HEK293 (cell line): ENCODE measurements around the gene CTBP2.

Source experiments
- CTCF ChIA-PET: fragments of 350-600 bp; formaldehyde crosslinking; extraction: SDS; loops from one replicate; lab custom pipeline; 2021; ENCODE audit warnings: antibody characterized with exemption; lab: Yijun Ruan, JAX
- POLR2A ChIA-PET: fragments of 300-600 bp; formaldehyde crosslinking; extraction: SDS; loops from one replicate; lab custom pipeline; 2020; ENCODE audit warnings: antibody characterized with exemption, inconsistent platforms; lab: Yijun Ruan, JAX
- H3K27ac ChIP-seq: fragments of 200-500 bp; sonication (Bioruptor generic); 2 replicates; pipeline ENCODE4 v1.5.1; 2014; ENCODE audit warnings: low read depth, low read length, control low read depth, inconsistent platforms; ENCODE audit errors: extremely low read depth
- H3K36me3 ChIP-seq, 2 experiments: fragments of 200-500 bp in 1 of 2; sonication (Bioruptor generic) in 1 of 2; 1 replicate in 1 of 2; 2 replicates in 1 of 2; pipeline ENCODE4 v1.5.1; 2014 to 2017; ENCODE audit warnings: inconsistent platforms in 2 of 2, low read length in 2 of 2; ENCODE audit not compliant: control insufficient read depth in 2 of 2, insufficient read depth in 1 of 2
- H3K4me1 ChIP-seq: fragments of 200-500 bp; sonication (Bioruptor generic); 2 replicates; pipeline ENCODE4 v1.5.1; 2014; ENCODE audit warnings: mild to moderate bottlenecking, low read length, inconsistent platforms; ENCODE audit not compliant: control insufficient read depth, insufficient read depth
- H3K4me3 ChIP-seq: 2 replicates; pipeline ENCODE4 v1.5.1; 2011; ENCODE audit warnings: low read depth, mild to moderate bottlenecking, control low read depth, low read length, moderate library complexity
- H3K9me3 ChIP-seq: fragments of 200-500 bp; sonication (Bioruptor generic); 2 replicates; pipeline ENCODE4 v1.5.1; 2014; ENCODE audit warnings: low read depth, low read length, inconsistent platforms; ENCODE audit not compliant: control insufficient read depth, insufficient read depth
- BCL11B ChIP-seq: fragments of 450-650 bp; formaldehyde crosslinking; IDR thresholded peaks from 2 replicates; pipeline ENCODE4 v1.5.1; 2016; ENCODE audit warnings: low read depth, missing biosample characterization, missing genetic modification characterization
- GLI2 ChIP-seq: fragments of 450-650 bp; formaldehyde crosslinking; IDR thresholded peaks from 2 replicates; pipeline ENCODE4; 2017; ENCODE audit warnings: missing biosample characterization, missing genetic modification characterization, low read depth, borderline replicate concordance
- IKZF3 ChIP-seq: fragments of 450-650 bp; IDR thresholded peaks from 2 replicates; pipeline ENCODE4 v1.5.0; 2018; ENCODE audit warnings: missing biosample characterization, mild to moderate bottlenecking, missing genetic modification characterization, moderate library complexity
- INSM2 ChIP-seq: fragments of 450-650 bp; formaldehyde crosslinking; IDR thresholded peaks from 2 replicates; pipeline ENCODE4 v1.5.1; 2016; ENCODE audit warnings: missing biosample characterization, missing genetic modification characterization
- KLF16 ChIP-seq: fragments of 450-650 bp; formaldehyde crosslinking; IDR thresholded peaks from 2 replicates; pipeline ENCODE4 v1.5.1; 2017; ENCODE audit warnings: missing biosample characterization, missing genetic modification characterization
- KLF8 ChIP-seq: fragments of 450-650 bp; formaldehyde crosslinking; IDR thresholded peaks from 2 replicates; pipeline ENCODE4 v1.5.1; 2016; ENCODE audit warnings: missing biosample characterization, missing genetic modification characterization
- OSR2 ChIP-seq: fragments of 450-650 bp; formaldehyde crosslinking; IDR thresholded peaks from 2 replicates; pipeline ENCODE4 v1.5.1; 2016; ENCODE audit warnings: missing biosample characterization, missing genetic modification characterization
- PRDM2 ChIP-seq: fragments of 450-650 bp; formaldehyde crosslinking; IDR thresholded peaks from 2 replicates; pipeline ENCODE4 v1.5.1; 2016; ENCODE audit warnings: missing biosample characterization, missing genetic modification characterization, borderline replicate concordance
- TRIM28 ChIP-seq: IDR thresholded peaks from 2 replicates; pipeline ENCODE4 v1.6.1; 2011; ENCODE audit warnings: low read length, control low read depth, borderline replicate concordance
- ZBTB8A ChIP-seq: fragments of 450-650 bp; formaldehyde crosslinking; IDR thresholded peaks from 2 replicates; pipeline ENCODE4 v1.5.1; 2016; ENCODE audit warnings: missing biosample characterization, missing genetic modification characterization
- ZIC2 ChIP-seq: fragments of 450-650 bp; formaldehyde crosslinking; IDR thresholded peaks from 2 replicates; pipeline ENCODE4 v1.5.1; 2016; ENCODE audit warnings: missing biosample characterization, missing genetic modification characterization
- ZNF121 ChIP-seq: fragments of 450-650 bp; formaldehyde crosslinking; IDR thresholded peaks from 2 replicates; pipeline ENCODE4 v1.5.1; 2016; ENCODE audit warnings: missing biosample characterization, missing genetic modification characterization
- ZNF140 ChIP-seq: fragments of 450-650 bp; formaldehyde crosslinking; IDR thresholded peaks from 2 replicates; pipeline ENCODE4 v1.5.1; 2016; ENCODE audit warnings: missing biosample characterization, missing genetic modification characterization
- ZNF366 ChIP-seq: fragments of 450-650 bp; formaldehyde crosslinking; conservative IDR thresholded peaks from 2 replicates; pipeline ENCODE4 v1.5.1; 2016; ENCODE audit warnings: missing biosample characterization, missing genetic modification characterization
- ZNF394 ChIP-seq: fragments of 450-650 bp; formaldehyde crosslinking; IDR thresholded peaks from 2 replicates; pipeline ENCODE4 v1.5.1; 2016; ENCODE audit warnings: missing biosample characterization, missing genetic modification characterization, mild to moderate bottlenecking, moderate library complexity, borderline replicate concordance
- ZNF558 ChIP-seq: fragments of 450-650 bp; formaldehyde crosslinking; IDR thresholded peaks from 2 replicates; pipeline ENCODE4 v1.5.1; 2016; ENCODE audit warnings: missing biosample characterization, missing genetic modification characterization
- ZNF830 ChIP-seq: fragments of 450-650 bp; IDR thresholded peaks from 2 replicates; pipeline ENCODE4 v1.5.0; 2018; ENCODE audit warnings: missing biosample characterization, missing genetic modification characterization, low read depth, mild to moderate bottlenecking, moderate library complexity
- ZNF843 ChIP-seq: fragments of 450-650 bp; formaldehyde crosslinking; IDR thresholded peaks from 2 replicates; pipeline ENCODE4 v1.5.1; 2016; ENCODE audit warnings: missing biosample characterization, missing genetic modification characterization
- TF ChIP-seq, protein P1 (sequence below): fragments of 450-650 bp; formaldehyde crosslinking; IDR thresholded peaks from 2 replicates; pipeline ENCODE4 v1.5.1; 2017; ENCODE audit warnings: missing biosample characterization, missing genetic modification characterization
- TF ChIP-seq, protein P2 (sequence below): fragments of 450-650 bp; formaldehyde crosslinking; IDR thresholded peaks from 2 replicates; pipeline ENCODE4 v1.5.1; 2016; ENCODE audit warnings: missing biosample characterization, missing genetic modification characterization

Gene CTBP2

DNA sequence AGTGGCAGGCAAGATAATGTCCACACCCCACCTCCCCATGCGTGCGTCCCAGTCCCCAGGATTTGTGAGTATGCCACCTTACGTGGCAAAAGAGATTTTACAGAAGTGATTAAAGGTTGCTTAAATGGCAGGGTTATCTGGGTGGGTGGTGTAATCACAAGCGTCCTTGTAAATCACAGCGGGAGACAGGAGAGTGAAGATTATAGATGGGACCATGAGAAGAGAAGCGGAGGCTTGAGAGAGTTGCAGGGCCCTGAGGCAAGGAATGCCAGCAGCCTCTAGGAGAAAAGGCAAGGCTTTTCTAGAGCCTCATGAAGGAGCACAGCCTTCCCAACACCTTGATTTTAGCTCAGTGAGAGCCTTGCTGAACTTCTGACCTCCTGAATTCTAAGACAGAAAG is 208.2 kb downstream of the CTBP2 start (continued):
- 0 out of 2 replicates have a peak, but pooled peaks have one; percentile 66 for TF ChIP-seq KLF16 (tag by site-specific recombination)
- no peak for TF ChIP-seq ZNF830 (tag by site-specific recombination)
- TF ChIP-seq PRDM2: no peak
- TF ChIP-seq ZNF843 (tag by site-specific recombination): peak; percentile 96
- peak; percentile 87 for TF ChIP-seq IKZF3
- 0 out of 2 replicates have a peak, but pooled peaks have one; percentile 17 for TF ChIP-seq ZNF366 (tag by site-specific recombination)
- peak; percentile 81; the same call in 1 of the 2 replicates for TF ChIP-seq OSR2 (tag by site-specific recombination)
- TF ChIP-seq TRIM28: peak; percentile 66; the same call in 1 of the 2 replicates
- peak; percentile 85 for TF ChIP-seq ZIC2 (tag by site-specific recombination)
- TF ChIP-seq, protein P1, sequence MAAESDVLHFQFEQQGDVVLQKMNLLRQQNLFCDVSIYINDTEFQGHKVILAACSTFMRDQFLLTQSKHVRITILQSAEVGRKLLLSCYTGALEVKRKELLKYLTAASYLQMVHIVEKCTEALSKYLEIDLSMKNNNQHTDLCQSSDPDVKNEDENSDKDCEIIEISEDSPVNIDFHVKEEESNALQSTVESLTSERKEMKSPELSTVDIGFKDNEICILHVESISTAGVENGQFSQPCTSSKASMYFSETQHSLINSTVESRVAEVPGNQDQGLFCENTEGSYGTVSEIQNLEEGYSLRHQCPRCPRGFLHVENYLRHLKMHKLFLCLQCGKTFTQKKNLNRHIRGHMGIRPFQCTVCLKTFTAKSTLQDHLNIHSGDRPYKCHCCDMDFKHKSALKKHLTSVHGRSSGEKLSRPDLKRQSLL (tag by site-specific recombination): peak; percentile 88
- no peak for TF ChIP-seq ZNF558 (tag by site-specific recombination)
- no peak for TF ChIP-seq GLI2
- TF ChIP-seq ZNF394 (tag by site-specific recombination): peak; percentile 92
- TF ChIP-seq ZBTB8A: peak; percentile 58
- 0 out of 2 replicates have a peak, but pooled peaks have one; percentile 21 for TF ChIP-seq KLF8
- TF ChIP-seq BCL11B (tag by site-specific recombination): peak; percentile 79; the same call in 1 of the 2 replicates
- TF ChIP-seq INSM2 (tag by site-specific recombination): 0 out of 2 replicates have a peak, but pooled peaks have one; percentile 47
- TF ChIP-seq, protein P2, sequence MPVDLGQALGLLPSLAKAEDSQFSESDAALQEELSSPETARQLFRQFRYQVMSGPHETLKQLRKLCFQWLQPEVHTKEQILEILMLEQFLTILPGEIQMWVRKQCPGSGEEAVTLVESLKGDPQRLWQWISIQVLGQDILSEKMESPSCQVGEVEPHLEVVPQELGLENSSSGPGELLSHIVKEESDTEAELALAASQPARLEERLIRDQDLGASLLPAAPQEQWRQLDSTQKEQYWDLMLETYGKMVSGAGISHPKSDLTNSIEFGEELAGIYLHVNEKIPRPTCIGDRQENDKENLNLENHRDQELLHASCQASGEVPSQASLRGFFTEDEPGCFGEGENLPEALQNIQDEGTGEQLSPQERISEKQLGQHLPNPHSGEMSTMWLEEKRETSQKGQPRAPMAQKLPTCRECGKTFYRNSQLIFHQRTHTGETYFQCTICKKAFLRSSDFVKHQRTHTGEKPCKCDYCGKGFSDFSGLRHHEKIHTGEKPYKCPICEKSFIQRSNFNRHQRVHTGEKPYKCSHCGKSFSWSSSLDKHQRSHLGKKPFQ (tag by site-specific recombination): peak; percentile 50; the same call in 1 of the 2 replicates

- peaks cover 17% of the 10 kb centered on the region for H3K4me1 ChIP-seq
- no peaks in the 10 kb centered on the region for H3K9me3 ChIP-seq
- H3K4me3 ChIP-seq: no peak overlapping the region
- ChIA-PET CTCF (no interaction called here), POLR2A (no interaction called here)
- peak; percentile 95 for TF ChIP-seq ZNF121 (tag by site-specific recombination)
- no peak for TF ChIP-seq ZNF140 (tag by site-specific recombination)
- no peak overlapping the region for H3K27ac ChIP-seq
- H3K36me3 ChIP-seq: no peaks in the 10 kb centered on the region; a peak in 1 of 3 replicates
Observed at GRCh38 chr10:124949543-124949942, 210.8 kb downstream of the CTBP2 start.
